ENCODE data around the gene PIGZ.

GRCh38 chr3:196991581-196992460 lies 23.2 kb upstream of the PIGZ start:
- no peak for TF ChIP-seq CTCF (IDR thresholded peaks at IDR 0.05)
- no peak for TF ChIP-seq POLR2AphosphoS5 (IDR thresholded peaks at IDR 0.05)
